GDM1 (cell line): ENCODE results near the gene AXDND1.
"Not testable (repeated sequence)": the region's sequence is repeated elsewhere in the genome, so short reads cannot be mapped to it uniquely, and the experiment has no call there.

ENCODE experiments used
- DNase-seq: peaks from one replicate; lab custom pipeline; 2025; lab: John Stamatoyannopoulos, UW

AXDND1 gene

GRCh38 chr1:179369751-179370341 is 4.1 kb downstream of the AXDND1 start:
- peak; percentile 29 for DNase-seq

GRCh38 chr1:179372160-179372559 is 6.4 kb downstream of the AXDND1 start:
- no peak for DNase-seq

GRCh38 chr1:179376223-179376622 is 10.5 kb downstream of the AXDND1 start:
- no peak for DNase-seq

- no peak for DNase-seq
These were observed 14.5 kb downstream of the AXDND1 start for GRCh38 chr1:179380299-179380698.

- DNase-seq, result no peak
These were observed 18.3 kb downstream of the AXDND1 start for GRCh38 chr1:179384027-179384426.

- DNase-seq, result no peak
These were observed 19.7 kb downstream of the AXDND1 start for GRCh38 chr1:179385510-179385909.

- no peak for DNase-seq
These were observed 27.9 kb downstream of the AXDND1 start for GRCh38 chr1:179393721-179394120.

GRCh38 chr1:179399399-179399798 is 33.6 kb downstream of the AXDND1 start:
- not testable (repeated sequence) for DNase-seq

- not testable (repeated sequence) for DNase-seq
These were observed 52.0 kb downstream of the AXDND1 start for GRCh38 chr1:179417760-179418159.

GRCh38 chr1:179418706-179419105 is 52.9 kb downstream of the AXDND1 start:
- DNase-seq, result not testable (repeated sequence)

GRCh38 chr1:179424610-179425009 is 58.8 kb downstream of the AXDND1 start:
- DNase-seq, result no peak

GRCh38 chr1:179425186-179425585 is 59.4 kb downstream of the AXDND1 start:
- DNase-seq, result no peak

GRCh38 chr1:179437171-179437570 is 71.4 kb downstream of the AXDND1 start:
- no peak for DNase-seq

- DNase-seq, result not testable (repeated sequence)
These were observed 73.9 kb downstream of the AXDND1 start for GRCh38 chr1:179439646-179440045.

GRCh38 chr1:179440301-179440700 is 74.5 kb downstream of the AXDND1 start:
- not testable (repeated sequence) for DNase-seq

- DNase-seq, result no peak
These were observed 75.2 kb downstream of the AXDND1 start for GRCh38 chr1:179440971-179441370.

- no peak for DNase-seq
These were observed 75.7 kb downstream of the AXDND1 start for GRCh38 chr1:179441501-179441900.

GRCh38 chr1:179442846-179443245 is 77.1 kb downstream of the AXDND1 start:
- DNase-seq, result not testable (repeated sequence)

GRCh38 chr1:179445593-179445992 is 79.8 kb downstream of the AXDND1 start:
- DNase-seq, result no peak

- DNase-seq, result no peak
These were observed 81.7 kb downstream of the AXDND1 start for GRCh38 chr1:179447489-179447888.

GRCh38 chr1:179448437-179449149 is 82.8 kb downstream of the AXDND1 start:
- DNase-seq, result no peak

- DNase-seq, result not testable (repeated sequence)
These were observed 93.9 kb downstream of the AXDND1 start for GRCh38 chr1:179459606-179460206.

GRCh38 chr1:179465661-179466060 is 99.9 kb downstream of the AXDND1 start:
- DNase-seq, result not testable (repeated sequence)
